ENCODE measurements around the gene VAPA.

DNA sequence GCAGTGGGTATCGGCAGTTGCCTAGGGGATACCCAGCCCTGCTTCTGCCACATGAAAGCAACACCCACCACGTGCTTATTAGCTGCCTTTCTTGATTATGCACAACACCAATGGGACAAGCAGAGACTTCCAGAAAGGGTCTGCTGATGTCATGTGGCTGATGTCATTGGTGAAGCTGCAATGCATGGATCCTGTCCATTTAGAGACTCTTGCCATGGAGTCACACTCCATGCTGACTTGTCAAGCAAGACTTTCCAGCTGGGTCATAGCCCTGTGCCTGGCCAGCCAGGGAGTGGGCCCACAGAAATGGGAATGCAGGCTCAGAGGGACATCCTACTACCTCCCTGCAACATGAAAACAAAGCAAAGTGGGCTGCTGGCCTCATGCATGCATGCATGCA, 81.8 kb downstream of the VAPA start:
- TF ChIP-seq, protein P1, sequence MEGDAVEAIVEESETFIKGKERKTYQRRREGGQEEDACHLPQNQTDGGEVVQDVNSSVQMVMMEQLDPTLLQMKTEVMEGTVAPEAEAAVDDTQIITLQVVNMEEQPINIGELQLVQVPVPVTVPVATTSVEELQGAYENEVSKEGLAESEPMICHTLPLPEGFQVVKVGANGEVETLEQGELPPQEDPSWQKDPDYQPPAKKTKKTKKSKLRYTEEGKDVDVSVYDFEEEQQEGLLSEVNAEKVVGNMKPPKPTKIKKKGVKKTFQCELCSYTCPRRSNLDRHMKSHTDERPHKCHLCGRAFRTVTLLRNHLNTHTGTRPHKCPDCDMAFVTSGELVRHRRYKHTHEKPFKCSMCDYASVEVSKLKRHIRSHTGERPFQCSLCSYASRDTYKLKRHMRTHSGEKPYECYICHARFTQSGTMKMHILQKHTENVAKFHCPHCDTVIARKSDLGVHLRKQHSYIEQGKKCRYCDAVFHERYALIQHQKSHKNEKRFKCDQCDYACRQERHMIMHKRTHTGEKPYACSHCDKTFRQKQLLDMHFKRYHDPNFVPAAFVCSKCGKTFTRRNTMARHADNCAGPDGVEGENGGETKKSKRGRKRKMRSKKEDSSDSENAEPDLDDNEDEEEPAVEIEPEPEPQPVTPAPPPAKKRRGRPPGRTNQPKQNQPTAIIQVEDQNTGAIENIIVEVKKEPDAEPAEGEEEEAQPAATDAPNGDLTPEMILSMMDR (IDR thresholded peaks at IDR 0.05): no peak
- TF ChIP-seq POLR2A (IDR thresholded peaks at IDR 0.05): no peak
- no peak for TF ChIP-seq POLR2AphosphoS5 (IDR thresholded peaks at IDR 0.05)
- no peak for TF ChIP-seq EP300 (IDR thresholded peaks at IDR 0.05)

Data from suprapubic skin (tissue), 4 donors.